Suppressor macrophage treated with lipopolysaccharide for 1 hour (primary cell): Measurements from ENCODE around the gene DERA.
"Not testable (repeated sequence)": the region's sequence is repeated elsewhere in the genome, so short reads cannot be mapped to it uniquely, and the experiment has no call there.

ENCODE experiments used
- DNase-seq, 3 donors: peaks; one replicate each; pipeline ENCODE4 v3.0.0-alpha.2; 2020 to 2022

Gene DERA

DNA sequence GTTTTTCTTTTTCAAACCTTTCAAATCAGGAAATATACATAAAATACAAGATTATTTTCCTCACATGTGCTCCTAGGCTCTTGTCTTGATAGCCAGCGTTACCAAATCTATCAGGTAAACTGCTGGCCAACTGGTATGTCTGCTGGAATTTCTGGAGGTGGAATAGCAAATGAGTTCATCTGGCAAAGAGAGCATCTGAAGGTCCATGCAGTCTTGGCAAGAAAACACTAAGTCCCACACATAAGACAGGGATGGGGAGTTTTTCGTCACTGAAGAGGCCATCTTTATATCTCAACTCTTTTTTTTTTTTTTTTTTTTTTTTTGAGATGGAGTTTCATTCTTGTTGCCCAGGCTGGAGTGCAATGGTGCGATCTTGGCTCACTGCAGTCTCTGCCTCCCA lies 60.1 kb downstream of the DERA start:
- DNase-seq: no peak

DNA sequence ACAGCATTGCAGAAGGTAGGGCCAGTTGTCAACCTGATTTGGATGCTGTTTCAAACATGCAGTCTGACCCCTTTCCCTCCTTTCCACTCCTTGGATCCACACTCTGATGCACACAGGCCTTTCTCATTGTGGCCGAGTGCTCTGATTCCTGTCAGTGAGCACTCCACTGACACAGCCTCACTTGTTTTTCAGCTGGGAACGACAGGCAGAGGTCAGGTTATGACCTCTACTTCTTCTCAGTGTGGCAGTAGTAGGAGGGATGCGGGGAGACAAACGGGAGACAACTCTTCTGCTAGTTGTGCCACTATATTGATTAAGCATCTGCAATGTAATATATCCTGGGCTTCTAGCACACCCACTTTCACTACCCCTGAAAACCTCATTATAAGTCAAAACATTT lies 61.8 kb downstream of the DERA start:
- DNase-seq: no peak

DNA sequence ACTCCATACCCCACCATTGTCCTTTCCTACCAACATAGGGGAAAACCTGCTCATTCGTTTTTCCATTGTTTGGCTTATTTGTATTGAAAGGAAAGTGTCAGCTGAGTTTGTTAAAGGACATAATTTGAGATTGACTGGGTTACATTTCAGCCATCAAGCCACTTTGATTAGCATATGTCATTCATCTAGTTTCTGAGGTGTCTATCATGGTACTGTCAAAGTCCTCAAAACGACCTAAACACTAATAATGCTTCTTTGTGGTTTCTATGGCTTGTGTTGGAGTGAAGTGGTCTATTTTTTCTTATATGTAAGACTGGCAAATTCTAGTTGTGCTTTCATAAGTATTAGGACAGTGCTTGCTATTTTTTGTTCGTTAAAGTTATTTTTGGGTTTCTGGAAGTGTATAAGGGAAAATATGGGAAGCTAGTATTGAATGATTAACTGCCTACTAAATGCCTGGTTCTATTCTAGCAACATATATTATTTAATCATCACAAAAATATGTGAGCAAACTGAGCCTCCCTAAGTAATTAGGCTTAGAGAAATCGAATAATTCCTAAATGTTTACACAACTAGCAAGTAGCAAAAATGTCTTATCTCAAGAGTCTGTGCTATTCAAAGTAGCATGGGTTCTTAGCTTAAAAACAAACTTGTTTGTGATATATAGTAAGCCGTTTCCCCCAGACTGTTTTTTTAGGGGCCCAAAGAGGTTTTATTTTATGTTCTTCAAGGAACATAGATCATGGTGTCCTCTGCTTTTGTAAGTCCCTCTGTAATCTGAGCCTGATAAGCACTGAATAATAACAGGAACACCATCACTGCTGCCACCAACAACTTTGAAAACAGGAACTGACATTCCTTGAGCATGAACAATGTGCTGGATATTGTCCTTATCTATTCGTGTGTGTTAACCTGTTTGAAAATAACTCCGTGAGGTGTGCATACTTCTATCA lies 67.1 kb downstream of the DERA start:
- DNase-seq: no peak

DNA sequence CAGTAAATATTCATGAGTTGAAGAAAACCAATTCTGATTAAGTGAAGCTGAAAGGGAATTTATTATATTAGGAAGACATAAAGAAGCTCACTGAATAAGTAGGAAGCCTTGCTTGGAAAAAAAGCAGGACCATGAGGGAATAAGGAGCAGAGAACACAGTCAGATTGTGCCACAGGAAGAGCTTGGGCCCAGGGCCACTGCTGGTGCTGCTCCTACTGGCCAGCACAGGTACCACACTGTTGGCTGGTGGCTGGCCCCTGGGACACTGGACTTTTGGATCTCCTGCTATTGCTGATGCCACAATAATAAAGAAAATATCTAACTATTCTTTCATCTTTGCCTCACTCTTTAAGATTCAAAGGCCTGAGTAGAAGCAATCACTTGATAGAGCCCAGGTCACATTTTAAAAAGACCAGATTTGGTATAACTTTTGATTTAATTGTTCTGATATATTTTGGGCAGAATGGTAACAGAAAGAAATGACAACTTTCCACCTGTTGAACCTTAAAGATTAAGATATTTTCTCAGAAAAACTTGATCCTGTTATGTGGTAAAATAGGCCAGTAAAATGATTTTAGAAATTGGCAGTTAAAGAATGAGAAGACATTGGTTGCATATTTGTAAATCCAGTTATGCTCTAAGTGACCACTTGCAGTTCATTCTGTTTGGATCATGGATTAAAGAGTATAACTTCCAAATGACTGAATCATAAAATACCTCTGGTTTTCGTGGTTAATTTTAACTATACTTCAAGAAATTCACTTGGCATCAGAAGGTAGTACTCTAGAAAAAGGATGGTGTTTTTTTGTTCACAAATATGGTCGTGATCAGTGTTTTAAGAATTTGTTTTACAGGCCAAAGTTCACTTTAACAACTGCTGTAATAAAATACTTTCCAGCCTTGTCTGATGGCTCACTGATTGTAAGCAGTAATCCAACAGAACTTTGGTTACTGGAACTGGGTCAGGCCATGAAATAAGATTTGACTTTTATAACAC lies 68.3 kb downstream of the DERA start:
- DNase-seq: peak in 2 of 3 donors; percentile 5

DNA sequence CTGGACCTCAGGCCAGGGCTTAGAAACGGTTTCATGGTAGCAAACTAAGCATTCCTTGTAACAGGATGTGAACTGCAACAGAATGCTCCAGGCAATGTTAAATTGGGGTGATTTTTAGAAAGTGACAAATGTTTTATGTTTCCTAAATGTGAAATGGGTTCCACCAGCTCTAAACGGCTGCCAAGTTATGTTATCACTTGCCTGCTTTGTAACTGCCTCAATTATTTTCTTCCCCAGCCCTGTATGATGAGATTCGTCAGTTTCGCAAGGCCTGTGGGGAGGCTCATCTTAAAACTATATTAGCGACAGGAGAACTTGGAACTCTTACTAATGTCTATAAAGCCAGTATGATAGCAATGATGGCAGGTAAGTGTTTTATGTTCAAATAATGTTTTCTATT lies 70.9 kb downstream of the DERA start:
- DNase-seq: no peak

DNA sequence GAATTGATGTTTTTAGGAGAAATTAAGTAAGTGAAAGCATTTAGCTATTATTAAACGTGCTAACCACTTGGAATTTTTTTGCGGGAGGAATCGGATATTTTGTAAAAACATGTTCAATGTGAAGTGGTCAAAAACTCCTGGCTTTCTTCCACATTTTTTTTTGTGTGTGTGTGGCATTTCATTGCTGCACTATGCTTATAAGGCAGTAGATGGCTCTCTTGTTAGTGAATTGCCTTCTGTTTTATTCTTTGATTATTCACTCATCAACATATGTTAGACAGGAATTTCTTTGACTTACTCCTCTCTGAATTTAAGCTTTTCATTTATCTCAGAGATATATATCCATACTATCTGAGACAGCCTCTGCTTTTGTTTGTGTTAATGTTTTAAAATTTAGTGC lies 71.3 kb downstream of the DERA start:
- DNase-seq: no peak

DNA sequence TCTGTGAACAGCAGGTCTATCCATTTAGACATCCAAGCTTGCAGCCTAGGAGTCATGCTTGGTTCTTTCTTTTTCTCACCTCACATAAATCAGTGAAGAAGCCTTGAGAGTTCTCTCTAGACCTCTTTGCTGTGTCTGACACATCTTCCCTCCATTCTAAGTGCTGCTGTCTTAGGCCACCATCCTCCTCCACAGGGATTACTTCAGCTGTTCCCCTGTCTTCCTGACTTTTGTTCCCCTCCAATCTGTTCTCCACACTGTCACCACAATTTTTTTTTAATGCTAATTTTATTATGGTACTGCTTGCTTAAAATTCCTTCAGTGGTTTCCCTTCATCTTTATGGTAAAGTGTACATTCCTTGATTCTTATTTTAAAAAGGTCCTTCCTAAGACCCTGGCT lies 71.8 kb downstream of the DERA start:
- DNase-seq: no peak

DNA sequence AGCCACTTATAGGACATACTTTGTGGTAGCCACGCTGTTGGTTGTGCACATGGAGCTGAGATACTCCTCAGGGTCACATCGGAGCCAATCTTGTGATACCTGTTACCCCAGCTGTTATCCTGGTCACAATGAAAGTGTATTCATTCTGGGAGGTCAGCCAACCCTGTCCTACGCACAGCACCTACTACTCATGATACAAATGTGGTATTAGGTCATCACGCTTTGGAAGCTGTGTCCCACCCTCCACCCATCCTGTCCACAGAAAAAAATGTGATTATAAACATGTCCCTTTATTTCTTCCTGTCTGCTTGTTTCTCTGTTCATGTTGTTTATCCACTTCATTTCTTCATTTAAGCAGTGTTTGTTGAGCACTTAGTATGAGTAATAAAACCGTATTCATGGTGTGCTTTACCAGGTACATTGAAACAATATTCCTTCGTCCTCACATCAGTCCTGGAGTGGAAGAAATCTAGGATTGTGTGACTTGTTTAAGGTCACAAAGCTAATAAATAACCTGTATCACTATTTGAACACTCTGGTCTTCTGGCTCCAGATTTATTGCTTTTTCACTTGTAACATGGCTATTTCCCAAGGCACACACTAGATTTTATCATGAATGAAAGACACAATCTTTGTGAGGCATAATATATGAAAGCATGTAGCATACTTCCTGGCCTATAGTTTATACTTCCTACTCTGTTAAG lies 73.1 kb downstream of the DERA start:
- no peak for DNase-seq

DNA sequence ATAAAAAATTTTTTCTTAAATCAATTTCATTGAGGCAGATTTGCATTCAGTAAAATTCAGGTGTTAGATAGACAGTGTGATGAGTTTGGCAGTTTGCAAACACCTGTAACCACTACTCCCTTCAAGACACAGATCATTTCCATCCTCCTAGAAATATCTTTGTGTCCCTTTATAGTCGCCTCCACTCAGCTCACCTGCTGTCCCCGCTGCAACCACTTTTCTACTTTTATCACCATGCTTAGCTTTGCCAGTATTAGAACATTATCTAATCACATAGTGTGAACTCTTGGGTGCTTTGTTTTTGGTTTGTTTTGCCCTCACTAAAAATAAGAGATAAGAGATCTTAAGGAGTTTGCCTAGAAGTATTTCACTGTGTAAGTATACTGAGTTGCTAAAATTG lies 73.8 kb downstream of the DERA start:
- no peak for DNase-seq

DNA sequence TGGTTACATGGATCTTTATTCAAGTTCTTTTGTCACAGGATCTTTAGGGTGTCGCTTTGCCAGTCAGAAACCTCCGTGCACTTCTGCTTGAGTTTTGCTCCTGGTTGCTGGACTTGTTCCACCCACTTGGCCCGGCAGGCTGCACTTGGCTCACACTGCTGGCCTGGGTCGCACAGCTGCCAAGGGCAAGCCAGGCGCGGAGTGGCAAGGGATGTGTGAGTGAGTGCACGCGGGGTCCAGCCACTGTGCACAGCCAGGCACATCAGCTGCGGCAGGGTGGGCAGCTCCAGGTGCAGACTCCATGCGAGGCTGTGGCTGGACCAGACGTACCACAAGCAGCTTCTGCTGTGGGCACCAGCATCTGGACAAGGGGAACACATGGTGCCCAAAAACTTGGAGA lies 76.6 kb downstream of the DERA start:
- DNase-seq: no peak

DNA sequence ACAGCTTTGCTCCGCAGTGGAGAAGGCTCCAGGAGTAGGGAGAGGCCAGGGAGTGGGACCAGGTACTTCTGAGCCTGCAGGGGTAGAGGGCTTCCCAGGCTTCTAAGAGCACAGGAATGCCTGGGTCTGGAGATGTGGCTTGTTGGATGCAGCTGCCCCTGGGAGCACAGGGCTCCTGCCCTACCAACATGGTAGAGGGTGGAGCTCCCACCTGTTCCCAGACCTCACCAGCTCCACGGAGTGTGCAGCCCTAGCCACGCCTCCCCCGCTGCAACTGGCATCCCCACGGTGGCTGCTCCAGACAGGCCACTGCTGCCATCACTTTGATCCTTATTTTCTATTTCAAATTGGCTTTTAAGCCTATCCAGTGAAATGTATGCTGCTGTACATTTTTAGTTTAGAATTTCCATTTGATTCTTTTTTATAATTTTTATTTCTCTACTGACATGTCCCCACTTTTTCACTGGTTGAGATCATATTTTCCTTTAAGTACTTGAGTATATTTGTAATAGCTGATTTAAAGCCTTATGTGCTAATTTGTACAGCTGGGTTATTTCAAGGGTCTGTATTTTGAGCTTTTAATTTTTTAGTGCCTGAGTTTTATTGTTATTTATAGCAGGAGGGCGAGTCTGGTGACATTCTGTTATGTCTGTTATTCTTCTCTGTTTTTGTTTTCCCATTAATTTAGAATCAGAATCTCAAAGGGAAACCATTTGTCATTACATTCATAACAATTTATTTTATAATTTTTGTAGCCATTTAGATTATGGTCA lies 78.0 kb downstream of the DERA start:
- no peak for DNase-seq

DNA sequence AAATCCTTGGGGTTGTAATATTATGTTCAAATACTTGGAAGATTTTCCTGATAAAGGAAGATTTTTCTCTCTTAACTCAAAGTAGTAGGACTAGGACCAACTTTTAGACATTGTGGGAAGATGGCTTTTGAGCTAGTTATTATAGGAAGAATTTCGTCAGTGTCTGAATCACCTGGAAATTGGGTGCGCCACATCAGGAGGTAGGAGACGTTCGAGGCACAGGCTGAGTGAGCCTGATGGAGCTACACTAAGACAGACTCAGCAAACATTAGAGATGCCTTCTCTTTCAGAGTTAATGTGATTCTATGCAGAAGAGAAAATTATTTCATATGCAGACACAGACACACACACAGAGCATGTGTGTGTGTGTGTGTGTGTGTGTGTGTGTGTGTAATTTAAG lies 84.7 kb downstream of the DERA start:
- DNase-seq: no peak

DNA sequence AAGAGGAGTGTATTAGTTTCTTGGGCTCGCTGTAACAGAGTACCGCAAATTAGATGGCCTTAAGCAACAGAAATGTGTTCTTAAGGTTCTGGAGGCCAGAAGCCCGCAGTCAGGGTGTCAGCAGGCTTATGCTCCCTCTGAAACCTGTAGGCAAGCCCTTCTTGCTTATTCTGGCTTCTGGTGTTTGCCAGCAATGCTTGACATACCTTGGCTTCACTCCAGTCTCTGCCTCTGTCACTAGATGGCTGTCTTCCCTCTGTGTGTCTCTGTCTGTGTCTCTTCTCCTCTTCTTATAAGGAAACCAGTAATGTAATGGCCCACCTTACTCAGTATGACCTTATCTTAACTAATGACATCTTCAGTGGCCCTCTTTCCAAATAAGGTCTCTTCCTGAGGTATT lies 85.1 kb downstream of the DERA start:
- no peak for DNase-seq

DNA sequence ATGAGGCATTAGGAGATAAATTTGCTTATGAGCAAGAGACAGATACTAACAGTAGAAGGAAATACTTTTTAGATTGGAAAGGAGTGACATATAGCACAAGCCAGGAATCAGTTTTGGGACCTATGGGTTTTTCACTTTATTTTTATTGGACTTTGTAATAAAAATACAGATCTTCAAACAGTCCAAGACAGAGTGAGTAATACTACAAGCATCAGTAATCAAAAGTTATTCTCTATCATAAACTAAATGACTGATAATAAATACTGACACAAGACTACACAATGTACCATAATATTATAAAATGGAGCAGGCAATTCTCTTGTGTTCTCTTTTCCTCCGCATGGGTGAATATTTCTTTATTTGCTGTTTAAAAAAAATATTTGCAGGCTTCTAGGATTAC lies 85.8 kb downstream of the DERA start:
- no peak for DNase-seq

DNA sequence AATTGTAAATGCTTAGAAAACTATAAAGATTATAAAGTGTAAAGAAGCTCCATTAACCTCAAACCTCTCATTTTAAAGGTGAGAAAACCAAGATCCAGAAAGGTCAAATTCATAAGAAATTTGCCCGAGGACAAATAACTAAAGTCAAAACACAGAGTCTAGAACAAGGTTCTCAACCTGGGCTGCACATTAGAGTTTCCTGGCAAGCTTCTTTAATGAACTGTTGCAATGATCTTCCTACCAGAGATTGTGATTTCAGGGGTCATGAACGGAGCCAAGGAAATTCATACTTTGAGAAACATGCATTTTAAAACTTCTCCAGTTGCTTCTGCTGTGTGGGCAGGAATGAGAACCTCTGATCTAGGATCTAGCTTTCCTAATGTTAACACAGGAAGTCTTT lies 86.8 kb downstream of the DERA start:
- no peak for DNase-seq

DNA sequence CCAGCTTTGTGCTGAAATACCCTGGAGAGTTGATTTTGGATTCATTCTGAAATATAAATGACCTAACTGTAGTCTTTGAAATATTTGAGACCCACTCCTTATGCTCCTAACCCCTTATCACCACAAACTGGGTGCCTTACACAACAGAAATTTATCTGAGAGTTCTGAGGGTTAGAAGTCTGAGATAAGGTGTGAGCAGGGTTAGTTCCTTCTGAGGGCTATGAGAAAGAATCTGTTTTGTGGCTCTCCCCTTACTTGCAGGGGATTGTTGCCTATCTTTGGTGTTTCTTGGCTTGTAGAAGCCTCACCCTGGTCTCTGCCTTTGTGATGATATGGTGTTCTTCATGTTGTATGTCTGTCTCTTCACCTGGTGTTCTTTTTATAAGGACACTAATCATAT lies 91.7 kb downstream of the DERA start:
- DNase-seq: no peak

DNA sequence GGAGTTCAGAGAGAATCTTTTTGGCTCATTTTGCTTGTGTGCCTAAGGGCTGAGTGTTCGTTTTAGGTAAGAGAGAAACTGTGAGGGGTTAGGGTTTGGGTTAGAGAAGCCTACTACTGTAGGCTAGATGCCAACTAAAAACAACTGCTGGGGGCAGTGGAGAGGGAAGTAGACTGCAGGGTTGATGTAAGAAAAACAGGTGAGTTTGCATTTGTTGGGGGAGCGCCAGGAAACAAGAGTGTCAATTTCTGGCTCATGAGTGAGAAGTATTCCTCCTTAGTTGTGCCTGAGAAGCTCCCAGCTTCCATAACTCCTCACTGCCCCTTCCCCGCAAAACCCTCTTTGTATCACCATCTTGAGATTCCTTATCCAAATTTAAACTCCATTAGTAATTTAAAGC lies 92.3 kb downstream of the DERA start:
- DNase-seq: no peak

DNA sequence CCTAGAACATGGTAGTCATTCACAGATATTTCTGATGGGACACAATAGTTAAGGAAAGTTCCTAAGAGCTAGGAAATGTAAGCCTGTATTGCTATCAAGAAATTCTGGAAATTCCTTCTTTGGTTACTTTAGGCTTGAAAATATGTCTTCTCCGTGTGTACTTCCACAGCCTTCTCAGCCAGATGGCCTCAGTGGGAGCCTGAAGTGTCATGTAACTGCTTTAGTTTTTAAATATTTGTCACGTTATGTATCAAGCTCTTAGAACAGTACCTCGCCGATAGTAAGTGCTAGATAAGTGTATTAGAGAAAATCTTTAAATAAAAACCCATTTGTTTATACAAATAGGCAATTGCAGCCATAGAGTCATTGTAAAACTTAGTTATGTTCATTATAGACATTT lies 95.6 kb downstream of the DERA start:
- DNase-seq: no peak

DNA sequence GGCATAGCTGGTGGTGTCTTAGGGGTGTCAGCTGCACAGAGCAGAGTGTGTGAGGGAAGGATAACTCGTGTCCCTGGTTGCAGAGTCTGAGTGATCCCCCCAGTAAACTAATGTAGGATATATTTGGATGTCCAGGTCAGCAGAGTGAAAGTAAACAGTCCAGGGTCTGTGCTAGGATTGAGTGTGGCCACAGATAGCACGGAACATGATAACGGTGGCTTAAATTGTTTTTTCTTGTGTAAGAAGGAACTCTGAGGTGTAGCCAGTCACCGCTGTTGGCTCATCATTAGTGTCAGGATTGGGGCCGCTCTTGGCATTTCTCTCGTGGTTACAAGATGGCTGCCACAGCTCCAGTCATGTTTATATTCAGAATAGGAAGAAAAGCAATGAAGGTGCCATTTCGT lies 97.3 kb downstream of the DERA start:
- no peak for DNase-seq

DNA sequence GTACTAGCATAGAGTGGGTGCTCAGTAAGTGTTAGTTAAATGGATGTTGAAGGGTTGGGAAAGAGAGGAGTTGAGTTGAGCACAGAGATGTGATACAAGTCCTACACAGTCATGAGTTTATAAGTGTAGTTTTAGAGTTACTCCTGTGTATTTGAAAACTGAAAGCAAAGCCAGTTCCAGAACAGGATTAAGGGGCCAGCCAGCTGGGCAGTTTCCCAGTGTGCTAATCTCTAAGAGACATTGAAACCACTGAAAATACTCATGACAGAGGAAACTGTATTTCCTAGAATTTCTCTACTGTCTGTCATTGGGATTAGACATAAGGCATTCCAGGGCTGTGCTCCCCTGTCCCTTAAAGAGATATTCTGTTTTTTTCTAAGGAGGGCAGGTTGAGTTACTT lies 101.0 kb downstream of the DERA start:
- DNase-seq: no peak

DNA sequence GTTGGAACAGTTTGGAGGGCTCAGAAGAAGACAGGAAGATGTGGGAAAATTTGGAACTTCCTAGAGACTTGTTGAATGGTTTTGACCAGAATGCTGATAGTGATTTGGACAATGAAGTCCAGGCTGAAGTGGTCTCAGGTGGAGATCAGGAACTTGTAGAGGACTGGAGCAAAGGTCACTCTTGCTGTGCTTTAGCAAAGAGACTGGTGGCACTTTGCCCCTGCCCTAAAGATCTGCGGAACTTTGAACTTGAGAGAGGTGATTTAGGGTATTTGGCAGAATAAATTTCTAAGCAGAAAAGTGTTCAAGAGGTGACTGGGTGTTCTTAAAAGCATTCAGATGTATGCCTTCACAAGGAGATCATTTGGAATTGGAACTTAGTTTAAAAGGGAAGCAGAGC lies 102.6 kb downstream of the DERA start:
- DNase-seq: not testable (repeated sequence)

DNA sequence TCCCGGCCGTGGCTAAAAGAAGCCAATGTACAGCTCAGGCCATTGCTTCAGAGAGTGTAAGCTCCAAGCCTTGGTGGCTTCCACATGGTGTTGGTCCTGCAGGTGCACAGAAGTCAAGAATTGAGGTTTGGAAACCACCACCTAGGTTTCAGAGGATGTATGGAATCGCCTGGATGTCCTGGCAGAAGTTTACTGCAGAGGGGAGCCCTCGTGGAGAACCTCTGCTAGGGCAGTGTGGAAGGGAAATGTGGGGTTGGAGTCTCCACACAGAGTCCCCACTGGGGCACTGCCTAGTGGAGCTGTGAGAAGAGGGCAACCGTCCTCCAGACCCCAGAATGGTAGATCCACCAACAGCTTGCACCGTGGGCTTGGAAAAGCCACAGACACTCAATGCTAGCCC lies 103.3 kb downstream of the DERA start:
- not testable (repeated sequence) for DNase-seq
